GM18502 (cell line): Measurements from ENCODE around the gene SASH1.

ENCODE experiments used
- ATAC-seq: cut with Tn5 transposase; IDR thresholded peaks from one replicate; pipeline ENCODE4 v1.9.1; 2021; ENCODE audit warnings: mild to moderate bottlenecking; ENCODE audit not compliant: unreplicated experiment, poor library complexity

SASH1 gene

DNA sequence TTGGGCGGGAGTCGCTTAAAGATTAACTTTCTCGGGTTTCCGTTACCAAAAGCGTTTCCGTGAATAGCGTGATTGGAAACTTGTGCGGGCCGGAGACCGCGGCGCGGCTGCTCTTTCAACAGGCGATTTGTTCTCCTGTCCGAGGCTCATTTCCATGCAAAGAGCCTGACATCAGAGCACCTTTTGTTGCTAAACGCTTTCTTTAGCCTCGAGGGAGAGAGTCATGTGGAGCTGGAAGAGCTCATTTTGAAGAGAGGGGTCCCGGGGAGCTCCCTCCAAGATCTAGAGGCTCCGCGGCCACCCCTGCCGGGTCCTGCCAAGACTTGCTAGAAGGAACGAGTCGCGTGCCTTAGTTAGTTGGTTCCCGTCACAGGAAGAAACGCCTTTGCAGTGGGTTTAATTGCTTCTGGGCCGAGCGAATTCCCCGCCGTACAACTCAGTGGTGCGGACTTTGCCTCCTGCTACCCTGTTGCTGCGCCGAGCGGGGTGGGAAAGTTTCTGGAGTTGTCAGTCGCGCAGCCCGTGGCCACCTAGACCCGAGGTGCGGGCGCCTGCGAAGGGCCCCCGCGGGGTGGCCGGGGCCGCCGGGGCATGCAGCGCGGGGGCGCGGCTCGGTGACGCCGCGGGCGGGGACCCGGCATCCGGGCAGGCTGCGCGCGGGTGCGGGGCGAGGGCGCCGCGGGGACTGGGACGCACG, at the start of gene SASH1:
TSS of gene SASH1 (plus strand) at position 489 of the 697 bp plus-strand sequence. CDS start 230 bp downstream, outside the sequence.
- ATAC-seq: peak; percentile 63

DNA sequence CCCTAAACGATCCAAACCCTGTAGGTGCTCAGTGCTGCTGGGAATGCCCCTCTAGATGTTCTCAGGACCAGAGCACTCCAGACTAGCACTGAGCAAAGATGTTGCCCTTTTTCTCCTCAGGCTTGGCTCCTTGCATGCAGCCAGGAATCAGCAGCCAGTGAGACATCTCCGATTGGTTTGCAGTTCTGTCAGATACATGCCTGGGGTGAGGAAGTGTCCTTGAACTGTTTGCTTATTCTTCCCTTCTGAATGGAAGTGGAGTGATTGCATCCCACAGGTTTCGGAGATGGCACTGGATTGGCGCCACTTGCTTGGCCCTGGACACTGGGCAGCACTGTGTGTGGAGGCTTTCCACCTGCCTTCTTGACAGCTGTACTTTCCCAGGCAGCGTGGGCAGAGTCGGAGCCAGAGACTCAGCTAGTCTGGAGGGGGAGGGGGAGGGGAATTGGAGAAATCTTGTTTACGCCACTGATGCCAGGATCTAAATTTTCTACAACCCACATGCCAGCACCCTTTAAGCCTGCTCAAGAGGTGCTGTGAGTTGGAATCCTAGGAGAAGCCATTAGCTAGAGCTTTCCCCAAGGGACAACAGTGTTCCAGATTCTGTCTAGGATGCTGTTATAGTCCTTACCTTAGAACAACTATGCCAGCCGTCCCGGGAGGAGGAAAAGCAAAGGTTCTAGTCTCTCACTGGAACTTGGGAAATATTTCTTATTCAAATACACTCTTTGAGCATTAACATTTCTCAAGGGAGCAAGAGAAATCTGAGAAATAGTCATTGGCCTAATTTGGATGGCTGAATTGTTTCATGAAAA, 49.2 kb upstream of the SASH1 start:
- ATAC-seq: no peak

DNA sequence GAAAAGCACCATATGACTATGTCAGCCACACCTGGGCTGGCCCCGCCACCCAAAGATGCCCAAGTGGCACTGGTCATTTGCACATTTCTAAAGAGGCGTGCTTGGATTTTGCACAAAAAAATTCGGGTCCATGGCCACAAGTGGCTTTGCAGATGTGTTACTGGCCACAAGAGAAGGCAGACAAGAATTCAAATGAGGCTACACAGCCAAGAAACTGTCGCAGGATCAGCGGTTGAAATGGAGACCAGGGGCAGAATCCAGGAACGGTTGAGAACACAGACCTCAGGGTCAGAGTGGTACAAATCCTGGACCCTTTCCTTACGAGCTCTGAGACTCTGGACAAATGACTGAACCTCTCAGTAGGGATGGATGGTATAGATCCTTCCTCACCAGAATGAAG, 48.6 kb upstream of the SASH1 start:
- no peak for ATAC-seq

DNA sequence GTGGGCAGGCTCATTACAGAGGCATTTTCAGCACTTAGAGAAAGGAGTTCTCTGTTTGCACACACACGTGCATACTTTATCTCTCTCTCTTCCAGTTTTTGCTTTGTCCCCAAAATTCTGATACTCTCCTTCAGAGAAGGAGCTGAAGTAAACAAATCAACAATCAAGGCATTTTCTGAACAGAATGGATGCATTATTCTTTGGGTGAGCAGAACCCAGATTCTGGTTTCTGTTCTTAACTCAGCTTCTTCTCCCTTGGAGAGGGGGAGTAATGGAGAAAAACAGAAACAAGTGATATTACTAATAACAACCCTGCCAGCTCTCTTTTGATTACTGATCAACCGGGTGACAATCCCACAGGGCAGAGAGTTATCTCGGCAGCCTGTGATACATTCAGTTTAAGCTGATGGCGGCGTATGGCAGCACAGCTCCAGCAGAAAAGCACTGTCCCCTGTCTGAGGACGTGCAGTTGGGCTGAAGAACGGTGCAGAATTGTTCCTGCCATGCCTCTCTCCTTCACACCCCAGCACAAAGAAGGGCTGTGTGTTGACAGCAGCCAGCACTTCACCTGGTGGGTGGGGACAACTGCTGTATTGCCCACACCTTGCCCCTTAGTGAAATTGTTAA, 47.3 kb upstream of the SASH1 start:
- ATAC-seq: no peak

DNA sequence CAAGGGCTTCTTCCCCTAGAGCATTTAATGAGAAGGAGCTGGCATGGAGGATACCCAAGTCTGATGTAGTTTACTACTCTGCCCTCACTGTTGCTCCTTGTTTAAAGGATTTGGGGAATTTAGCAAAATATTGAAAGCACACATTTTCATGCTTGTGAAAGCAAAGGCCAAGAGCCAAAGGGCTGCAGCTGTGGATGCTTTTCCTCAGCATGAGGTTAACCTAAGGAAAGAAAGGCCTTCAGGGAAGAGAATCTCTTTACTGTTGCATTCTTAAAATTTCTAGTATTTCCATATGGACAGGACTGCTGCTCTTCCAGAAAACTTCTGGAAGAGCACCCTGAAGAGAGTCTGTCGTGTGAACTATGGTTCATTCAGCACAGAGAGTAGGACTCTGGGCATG, 45.9 kb upstream of the SASH1 start:
- no peak for ATAC-seq

DNA sequence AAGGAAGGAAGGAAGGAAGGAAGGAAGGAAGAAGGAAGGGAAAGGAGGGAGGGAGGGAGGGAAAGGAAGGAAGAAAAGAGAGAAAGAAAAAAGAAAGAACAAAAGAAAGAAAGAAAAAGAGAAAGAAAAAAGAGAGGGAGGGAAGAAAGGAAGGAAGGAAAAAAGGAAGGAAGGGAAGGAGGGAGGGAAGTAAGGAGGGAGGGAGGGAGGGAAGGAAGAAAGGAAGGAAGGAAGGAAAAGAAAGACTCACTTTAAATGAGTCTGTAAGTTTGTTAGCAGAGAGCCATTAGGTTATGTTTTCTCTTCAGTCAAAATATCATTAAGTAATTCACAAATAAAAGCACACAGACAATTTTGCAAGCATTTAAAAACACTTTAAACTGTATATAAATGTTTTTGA, 44.0 kb upstream of the SASH1 start:
- ATAC-seq: no peak

DNA sequence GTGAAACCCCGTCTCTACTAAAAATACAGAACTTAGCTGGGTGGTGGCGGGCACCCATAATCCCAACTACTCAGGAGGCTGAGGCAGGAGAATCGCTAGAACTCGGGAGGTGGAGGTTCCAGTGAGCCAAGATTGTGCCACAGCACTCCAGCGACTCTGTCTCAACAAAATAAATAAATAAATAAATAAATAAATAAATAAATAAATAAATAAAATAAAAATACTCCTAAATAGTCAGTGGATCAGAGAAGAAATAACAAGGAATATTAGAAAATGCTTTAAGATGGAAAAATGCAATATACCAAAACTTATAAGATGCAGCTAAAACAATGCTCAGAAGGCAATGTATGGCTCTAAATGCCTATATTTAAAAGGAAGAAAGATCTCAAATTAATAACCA, 39.0 kb upstream of the SASH1 start:
- ATAC-seq: no peak

DNA sequence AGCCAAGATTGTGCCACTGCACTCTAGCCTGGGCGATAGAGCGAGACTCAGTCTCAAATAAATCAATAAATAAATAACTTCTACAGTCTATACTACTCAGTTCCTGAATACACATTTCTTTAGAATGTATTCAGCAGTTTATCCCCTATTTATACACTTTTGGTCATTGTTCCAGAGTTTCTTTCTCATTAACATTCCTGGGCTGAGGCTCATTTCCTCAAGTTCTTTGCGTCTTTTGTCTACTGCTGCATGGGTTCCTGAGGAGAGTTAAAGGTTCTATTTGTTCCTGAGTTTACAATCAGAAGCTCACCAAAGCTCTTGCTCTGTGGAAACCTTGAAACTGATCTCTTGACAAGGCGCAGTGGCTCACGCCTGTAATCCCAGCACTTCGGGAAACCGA, 37.7 kb upstream of the SASH1 start:
- ATAC-seq: no peak

DNA sequence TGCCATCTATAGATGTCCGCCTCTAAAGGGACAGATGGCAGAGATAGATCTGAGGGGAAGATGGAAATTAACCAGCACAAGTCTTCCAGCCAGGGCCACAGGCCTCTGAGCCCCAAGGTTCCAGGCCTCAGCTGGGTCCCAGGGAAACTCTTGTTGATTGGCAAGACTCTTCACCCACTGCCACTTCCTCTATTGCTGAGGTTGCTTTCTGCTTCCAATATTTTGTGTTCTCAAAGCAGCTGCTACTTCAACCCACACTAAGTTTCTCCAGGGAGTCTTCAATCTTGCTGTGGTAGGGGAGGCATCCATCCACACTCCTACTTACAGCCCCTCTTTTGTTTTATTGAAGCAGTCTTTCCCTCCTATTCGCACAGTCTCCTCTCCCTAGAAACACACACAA, 36.4 kb upstream of the SASH1 start:
- ATAC-seq: no peak

DNA sequence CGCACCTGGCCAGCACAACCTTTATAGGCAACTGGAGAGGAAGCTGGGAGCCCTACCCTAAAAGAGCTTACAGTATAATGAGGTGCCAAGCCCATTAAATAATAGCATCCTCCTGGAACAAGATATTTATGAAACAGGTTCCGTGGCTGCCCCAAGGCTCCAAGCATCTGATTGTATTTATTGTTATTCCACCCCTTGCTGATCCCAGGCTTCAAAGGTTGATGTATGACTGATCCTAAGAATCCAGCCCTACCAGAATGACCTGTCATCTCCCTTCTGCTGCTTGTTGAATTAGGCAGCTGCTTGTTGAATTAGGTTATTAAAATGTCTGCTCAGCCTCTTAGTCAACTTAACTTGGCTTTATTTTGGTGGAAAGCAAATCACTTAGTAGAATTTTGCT, 35.2 kb upstream of the SASH1 start:
- no peak for ATAC-seq

DNA sequence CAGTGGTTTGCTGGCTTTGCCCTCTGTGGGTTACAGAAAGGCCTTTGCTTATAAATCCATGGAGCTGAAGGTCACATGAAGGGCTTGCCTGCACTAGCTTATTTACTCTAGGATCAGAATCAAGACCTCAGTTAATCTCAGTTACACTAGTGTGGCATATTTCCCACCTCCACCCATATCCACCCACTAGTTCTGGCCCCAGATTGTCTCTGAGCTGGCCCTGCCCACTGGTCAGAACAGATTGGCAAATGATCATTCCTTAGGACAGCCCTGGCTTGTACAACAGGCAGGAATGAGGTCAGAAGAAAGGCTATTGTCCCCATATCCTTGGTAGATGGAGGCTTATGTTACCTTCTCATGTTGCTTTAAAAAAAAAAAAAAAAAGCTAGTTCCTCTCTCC, 33.3 kb upstream of the SASH1 start:
- ATAC-seq: no peak

DNA sequence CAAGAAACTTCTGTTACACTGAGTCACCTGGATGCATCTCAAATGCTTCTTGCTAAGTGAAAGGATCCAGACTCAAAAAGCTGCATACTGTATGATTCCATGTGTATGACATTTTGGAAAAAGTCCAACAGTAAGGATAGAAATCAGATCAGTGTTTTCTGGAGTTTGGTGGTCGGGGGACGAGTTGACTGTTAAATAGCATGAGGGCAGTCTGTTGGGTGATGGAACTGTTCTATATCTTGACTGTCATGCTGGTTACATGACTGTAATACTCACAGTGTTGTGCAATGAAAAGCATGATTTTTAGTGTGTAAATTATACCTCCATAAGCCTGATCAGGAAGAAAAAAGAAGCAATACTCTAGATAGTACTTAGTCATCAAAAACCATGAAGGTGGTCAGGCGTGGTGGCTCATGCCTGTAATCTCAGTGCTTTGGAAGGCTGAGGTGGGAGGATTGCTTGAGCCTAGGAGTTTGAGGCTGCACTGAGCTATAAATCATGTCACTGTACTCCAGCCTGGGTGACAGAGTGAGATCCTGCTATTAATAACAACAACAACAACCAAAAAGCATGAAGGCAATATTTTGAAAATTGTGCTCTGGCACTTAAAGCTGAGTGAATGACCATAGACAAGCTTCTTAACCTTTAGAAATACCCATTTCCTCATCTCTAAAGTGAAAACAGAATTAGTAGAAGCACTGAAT, 30.5 kb upstream of the SASH1 start:
- no peak for ATAC-seq

DNA sequence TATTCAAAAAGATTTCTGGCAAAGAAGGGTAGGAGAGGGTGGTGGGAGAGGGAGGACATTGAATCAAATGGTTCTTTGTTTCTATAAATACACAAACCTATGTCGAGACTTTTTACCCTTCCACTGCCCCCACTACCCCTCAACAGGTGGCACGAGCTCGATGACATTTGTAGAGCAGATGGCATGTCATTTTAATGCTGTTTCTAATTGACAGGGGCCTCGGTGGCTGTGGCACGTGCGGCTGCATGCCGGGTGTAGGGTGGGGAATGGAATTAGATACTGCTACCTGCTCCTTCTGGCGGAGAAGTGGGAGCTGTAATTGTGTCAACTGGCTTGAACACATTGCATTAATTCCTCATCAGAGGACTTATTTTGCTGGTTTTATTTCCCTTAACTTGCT, 29.1 kb upstream of the SASH1 start:
- ATAC-seq: no peak

DNA sequence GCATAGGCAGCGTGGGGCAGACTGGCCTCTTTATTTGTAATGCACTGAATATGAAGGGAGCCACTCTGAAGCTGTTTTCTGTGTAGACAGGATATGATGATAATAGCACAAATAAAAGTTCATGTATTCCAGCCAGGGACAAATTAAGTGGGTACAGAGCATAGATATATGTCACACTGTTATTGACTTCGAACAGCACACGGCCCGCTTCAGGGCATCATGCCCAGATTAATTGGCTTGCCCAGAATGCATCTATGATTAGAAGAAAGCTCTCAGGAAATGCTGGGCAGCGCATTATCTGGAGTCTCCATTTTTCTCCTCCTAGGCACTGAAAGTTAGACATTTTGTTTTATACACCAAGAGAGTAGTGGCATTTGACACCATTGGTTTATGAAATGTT, 26.3 kb upstream of the SASH1 start:
- ATAC-seq: no peak

DNA sequence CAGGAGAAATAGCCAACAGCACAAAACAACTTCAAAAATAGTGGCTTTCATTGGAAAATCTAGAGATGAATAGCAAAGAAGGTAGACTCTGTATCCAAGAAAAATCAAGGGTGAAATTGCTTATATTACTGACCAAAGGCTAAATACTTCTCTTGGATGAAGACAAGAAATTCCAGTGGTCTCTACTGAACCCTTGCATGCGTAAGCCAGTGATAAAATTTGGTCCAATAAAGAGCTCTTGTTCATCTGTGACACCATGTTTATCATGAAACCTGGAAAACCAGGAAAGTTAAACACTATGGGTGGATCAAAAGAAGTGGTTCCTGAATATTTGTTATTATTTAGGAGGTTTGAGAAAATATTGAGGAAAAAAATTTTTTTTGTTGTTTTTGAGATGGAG, 25.6 kb upstream of the SASH1 start:
- no peak for ATAC-seq

DNA sequence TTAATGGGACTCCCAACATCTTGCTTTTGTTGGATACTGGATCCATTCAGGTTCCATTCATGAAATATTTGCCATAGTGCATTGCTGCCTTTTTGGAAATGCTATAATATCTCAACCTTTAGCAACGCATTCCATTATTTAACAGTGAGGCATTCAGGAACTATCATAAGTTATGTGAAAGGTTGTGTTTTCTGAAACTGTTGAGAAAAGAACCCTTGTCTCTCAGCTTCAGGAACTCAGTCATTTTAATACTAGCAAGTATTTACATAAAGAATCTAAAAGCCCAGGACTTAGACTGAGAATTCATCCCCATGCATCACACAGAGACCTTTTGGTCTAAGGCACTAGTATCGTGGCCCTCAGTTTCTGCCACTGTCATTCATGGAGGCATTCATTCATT, 24.9 kb upstream of the SASH1 start:
- no peak for ATAC-seq

DNA sequence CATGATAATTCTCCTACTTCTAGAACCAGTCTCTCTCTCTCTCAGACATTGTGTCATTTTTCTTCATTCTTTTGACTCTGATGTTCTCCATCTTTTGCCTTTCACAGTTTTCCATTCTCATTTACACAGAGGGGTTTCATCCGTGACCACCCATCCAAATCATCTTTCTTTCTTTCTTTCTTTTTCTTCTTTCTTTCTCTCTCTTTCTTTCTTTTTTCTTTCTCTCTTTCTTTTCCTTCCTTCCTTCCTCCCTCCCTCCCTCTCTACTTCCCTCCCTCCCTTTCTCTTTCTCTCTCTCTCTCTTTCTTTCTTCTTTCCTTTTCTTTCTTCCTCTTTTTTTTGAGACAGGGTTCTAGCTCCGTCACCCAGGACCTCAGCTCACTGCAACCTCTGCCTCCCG, 19.9 kb upstream of the SASH1 start:
- ATAC-seq: no peak

DNA sequence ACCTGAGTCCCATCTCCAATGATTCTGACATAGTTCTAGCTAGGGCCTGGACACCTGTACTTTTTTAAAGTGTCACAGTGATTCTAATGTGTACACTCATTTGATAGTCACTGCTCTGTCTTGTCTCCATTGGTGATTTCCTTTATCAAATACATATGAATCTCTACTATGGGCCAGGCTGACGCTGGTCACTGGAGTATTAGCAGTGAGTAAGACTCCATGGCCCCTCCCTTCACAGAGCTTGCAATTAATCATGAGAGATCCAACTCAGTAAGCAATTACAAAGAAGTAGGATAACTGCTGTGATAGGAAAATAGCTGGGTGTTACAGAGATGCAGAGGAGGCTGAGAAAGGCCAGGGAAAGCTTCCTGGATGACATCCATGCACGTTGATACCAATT, 19.3 kb upstream of the SASH1 start:
- no peak for ATAC-seq

DNA sequence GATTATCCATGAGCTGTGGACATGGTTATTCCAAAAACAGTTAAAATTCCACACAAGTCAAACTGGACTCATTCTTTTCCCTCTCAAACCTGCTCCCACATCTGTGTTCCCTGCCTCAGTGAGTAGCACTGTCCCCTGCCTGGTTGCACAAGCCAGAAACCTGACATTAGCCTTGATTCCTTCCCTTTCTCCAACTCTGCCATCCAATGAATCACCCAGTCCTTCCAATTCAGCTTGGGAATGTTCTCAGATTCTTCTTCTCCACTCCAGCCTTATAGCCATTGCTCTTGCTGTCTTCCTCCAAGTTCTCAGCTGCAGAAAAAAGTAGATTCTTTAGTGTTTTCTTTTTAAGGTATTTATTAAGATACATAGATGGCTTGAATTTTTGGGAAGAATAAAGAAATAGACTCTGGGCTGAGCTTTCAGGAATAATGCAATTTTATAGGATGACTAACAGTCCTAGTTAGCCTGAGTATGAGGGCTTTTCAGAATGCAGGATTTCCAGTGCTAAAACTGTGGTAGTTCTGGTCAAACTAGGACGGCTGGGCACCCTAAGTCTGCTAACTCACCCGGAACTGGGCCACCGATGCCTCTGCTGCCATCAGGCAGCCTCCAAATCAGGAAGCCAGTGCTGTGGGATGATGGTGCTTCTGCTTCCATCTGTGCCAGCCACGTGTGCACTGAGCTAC, 18.2 kb upstream of the SASH1 start:
- ATAC-seq: no peak

DNA sequence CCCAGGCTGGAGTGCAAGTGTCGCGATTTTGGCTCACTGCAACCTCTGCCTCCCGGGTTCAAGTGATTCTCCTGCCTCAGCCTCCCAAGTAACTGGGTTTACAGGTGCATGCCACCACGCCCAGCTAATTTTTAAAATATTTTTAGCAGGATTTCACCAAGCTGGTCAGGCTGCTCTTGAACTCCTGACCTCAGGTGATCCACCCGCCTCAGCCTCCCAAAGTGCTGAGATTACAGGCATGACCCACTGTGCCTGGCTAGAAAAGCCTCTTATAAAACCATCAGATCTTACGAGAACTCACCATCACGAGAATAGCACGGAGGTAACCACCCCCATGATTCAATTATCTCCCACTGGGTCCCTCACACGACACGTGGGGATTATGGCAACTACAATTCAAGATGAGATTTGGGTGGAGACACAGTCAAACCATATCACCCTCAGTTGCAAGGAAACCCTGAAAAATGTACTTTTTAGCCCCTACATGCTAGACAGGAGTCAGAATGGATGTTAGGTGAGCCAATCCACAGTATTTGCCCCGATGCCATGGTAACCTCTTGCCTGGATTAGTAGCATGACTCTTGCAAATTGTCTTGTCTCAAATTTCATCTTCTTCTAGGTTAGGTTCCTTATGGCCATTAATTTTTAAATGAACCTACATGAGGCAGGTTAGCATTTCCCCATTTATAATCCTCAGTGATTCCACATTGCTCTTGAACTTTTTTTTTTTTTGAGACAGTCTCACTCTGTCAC, 17.1 kb upstream of the SASH1 start:
- ATAC-seq: no peak
